MM.1S (cell line): ENCODE data around the gene TSEN2.
A peak's percentile ranks its signal among the peaks of the same experiment; 100 is the strongest.

Experiments
- DNase-seq: peaks from one replicate; pipeline ENCODE4 v3.0.0-alpha.2; 2015
- H2AFZ ChIP-seq: fragments of 300-600 bp; sonication (generic); 2 replicates; pipeline ENCODE4 v1.6.0; 2016; ENCODE audit warnings: antibody characterized with exemption, low read length
- H3F3A ChIP-seq: fragments of 300-600 bp; sonication (generic); 2 replicates; pipeline ENCODE4 v1.6.1; 2016; ENCODE audit warnings: mild to moderate bottlenecking, antibody characterized with exemption, low read length, moderate library complexity, mixed read lengths; ENCODE audit not compliant: insufficient read depth
- H3K27ac ChIP-seq: fragments of 300-600 bp; sonication (generic); 2 replicates; pipeline ENCODE4 v1.5.1; 2016; ENCODE audit warnings: mild to moderate bottlenecking, low read length
- H3K27me3 ChIP-seq: fragments of 300-600 bp; sonication (generic); replicated peaks from 2 replicates; pipeline ENCODE4 v1.6.0; 2016; ENCODE audit warnings: low read length; ENCODE audit not compliant: insufficient read depth
- H3K36me3 ChIP-seq: fragments of 300-600 bp; sonication (generic); replicated peaks from 2 replicates; pipeline ENCODE4 v1.6.1; 2016; ENCODE audit warnings: mild to moderate bottlenecking, low read length, mixed read lengths; ENCODE audit not compliant: insufficient read depth
- H3K4me1 ChIP-seq: fragments of 300-600 bp; sonication (generic); 2 replicates; pipeline ENCODE4 v1.6.1; 2016; ENCODE audit warnings: low read length, mixed read lengths
- H3K4me2 ChIP-seq: fragments of 300-600 bp; sonication (generic); 2 replicates; pipeline ENCODE4 v1.6.0; 2016; ENCODE audit warnings: low read depth, low read length
- H3K4me3 ChIP-seq: fragments of 300-600 bp; sonication (generic); 2 replicates; pipeline ENCODE4 v1.5.1; 2016; ENCODE audit warnings: low read length, mixed read lengths
- H3K79me2 ChIP-seq: fragments of 300-600 bp; sonication (generic); 2 replicates; pipeline ENCODE4 v1.6.1; 2016; ENCODE audit warnings: mixed run types, low read length, mixed read lengths
- H3K9ac ChIP-seq: fragments of 300-600 bp; sonication (generic); 2 replicates; pipeline ENCODE4 v1.6.1; 2016; ENCODE audit warnings: low read length, mixed read lengths
- H3K9me2 ChIP-seq: fragments of 300-600 bp; sonication (generic); replicated peaks from 2 replicates; pipeline ENCODE4 v1.6.1; 2016; ENCODE audit warnings: mild to moderate bottlenecking, low read length, mixed read lengths; ENCODE audit not compliant: insufficient read depth
- H3K9me3 ChIP-seq: fragments of 300-600 bp; sonication (generic); replicated peaks from 2 replicates; pipeline ENCODE4 v1.6.1; 2016; ENCODE audit warnings: mild to moderate bottlenecking, low read length, mixed read lengths; ENCODE audit not compliant: insufficient read depth
- H4K20me1 ChIP-seq: fragments of 300-600 bp; sonication (generic); 2 replicates; pipeline ENCODE4 v1.6.1; 2016; ENCODE audit warnings: mild to moderate bottlenecking, low read length, moderate library complexity, mixed read lengths; ENCODE audit not compliant: insufficient read depth
- EZH2 ChIP-seq: fragments of 300-600 bp; sonication (generic); optimal IDR thresholded peaks from 2 replicates; pipeline ENCODE3; 2017; ENCODE audit warnings: low read depth, mild to moderate bottlenecking, antibody characterized with exemption, low read length, mixed read lengths
- EZH2phosphoT487 ChIP-seq: fragments of 300-600 bp; sonication (generic); IDR thresholded peaks from 2 replicates; pipeline ENCODE4 v1.6.1; 2018; ENCODE audit warnings: antibody characterized with exemption, low read length
- TF ChIP-seq, protein P1 (sequence below): fragments of 300-600 bp; sonication (generic); IDR thresholded peaks from 2 replicates; pipeline ENCODE4 v1.5.1; 2016; ENCODE audit warnings: antibody characterized with exemption, low read length, mixed read lengths

TSEN2 gene

GRCh38 chr3:12479919-12480427, 4.3 kb upstream of the TSEN2 start:
- H3F3A ChIP-seq, result peaks cover 16% of the 10 kb centered on the region
- H3K4me1 ChIP-seq, result peaks cover 6% of the 10 kb centered on the region
- H3K27ac ChIP-seq, result no peak overlapping the region
- no peak for TF ChIP-seq EZH2
- TF ChIP-seq, protein P1, sequence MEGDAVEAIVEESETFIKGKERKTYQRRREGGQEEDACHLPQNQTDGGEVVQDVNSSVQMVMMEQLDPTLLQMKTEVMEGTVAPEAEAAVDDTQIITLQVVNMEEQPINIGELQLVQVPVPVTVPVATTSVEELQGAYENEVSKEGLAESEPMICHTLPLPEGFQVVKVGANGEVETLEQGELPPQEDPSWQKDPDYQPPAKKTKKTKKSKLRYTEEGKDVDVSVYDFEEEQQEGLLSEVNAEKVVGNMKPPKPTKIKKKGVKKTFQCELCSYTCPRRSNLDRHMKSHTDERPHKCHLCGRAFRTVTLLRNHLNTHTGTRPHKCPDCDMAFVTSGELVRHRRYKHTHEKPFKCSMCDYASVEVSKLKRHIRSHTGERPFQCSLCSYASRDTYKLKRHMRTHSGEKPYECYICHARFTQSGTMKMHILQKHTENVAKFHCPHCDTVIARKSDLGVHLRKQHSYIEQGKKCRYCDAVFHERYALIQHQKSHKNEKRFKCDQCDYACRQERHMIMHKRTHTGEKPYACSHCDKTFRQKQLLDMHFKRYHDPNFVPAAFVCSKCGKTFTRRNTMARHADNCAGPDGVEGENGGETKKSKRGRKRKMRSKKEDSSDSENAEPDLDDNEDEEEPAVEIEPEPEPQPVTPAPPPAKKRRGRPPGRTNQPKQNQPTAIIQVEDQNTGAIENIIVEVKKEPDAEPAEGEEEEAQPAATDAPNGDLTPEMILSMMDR, result peak; percentile 78
- H3K9ac ChIP-seq, result no peak overlapping the region
- H3K36me3 ChIP-seq, result no peaks in the 10 kb centered on the region
- DNase-seq, result peak; percentile 56
- no peaks in the 10 kb centered on the region for H4K20me1 ChIP-seq
- H3K4me3 ChIP-seq, result no peak overlapping the region
- H3K4me2 ChIP-seq, result peak overlapping the region; percentile 15; the same call in 1 of the 2 replicates
- H2AFZ ChIP-seq, result peak overlapping the region; percentile 41
- no peaks in the 10 kb centered on the region for H3K9me3 ChIP-seq
- H3K79me2 ChIP-seq, result peaks cover 5% of the 10 kb centered on the region
- no peaks in the 10 kb centered on the region for H3K27me3 ChIP-seq
- no peaks in the 10 kb centered on the region for H3K9me2 ChIP-seq

DNA sequence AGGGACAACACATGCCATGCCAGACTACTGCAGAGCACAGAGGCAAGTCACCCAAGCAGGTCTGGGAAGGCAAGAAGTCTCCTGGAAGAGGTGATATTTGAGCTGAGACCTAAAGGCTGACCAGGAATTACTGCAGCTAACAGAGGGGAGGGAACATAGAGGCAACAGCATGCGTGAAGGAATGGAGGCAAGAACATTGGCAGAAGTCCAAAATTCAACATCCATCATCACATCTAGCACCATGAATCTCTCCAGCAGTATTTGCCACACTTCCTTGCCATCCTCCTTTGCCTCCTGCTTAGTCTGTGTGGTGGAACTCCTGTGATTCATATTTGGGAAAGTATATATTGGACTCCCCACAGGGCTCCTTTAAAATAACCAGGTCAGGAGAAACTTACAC, 870 bp upstream of the TSEN2 start:
- H3K4me2 ChIP-seq, result peak overlapping the region; percentile 86
- peak overlapping the region; percentile 68 for H3K4me3 ChIP-seq
- no peaks in the 10 kb centered on the region for H3K27me3 ChIP-seq
- peaks cover 10% of the 10 kb centered on the region for H3K4me1 ChIP-seq
- no peak for DNase-seq
- peak overlapping the region; percentile 75; the same call in 1 of the 2 replicates for H3K27ac ChIP-seq
- H3K9ac ChIP-seq, result peak overlapping the region; percentile 55
- no peaks in the 10 kb centered on the region for H3K9me2 ChIP-seq
- H3K36me3 ChIP-seq, result no peaks in the 10 kb centered on the region
- TF ChIP-seq EZH2phosphoT487, result no peak
- TF ChIP-seq, protein P1, result no peak
- no peak for TF ChIP-seq EZH2
- no peaks in the 10 kb centered on the region for H4K20me1 ChIP-seq
- H3F3A ChIP-seq, result peaks cover 16% of the 10 kb centered on the region
- no peaks in the 10 kb centered on the region for H3K9me3 ChIP-seq
- H2AFZ ChIP-seq, result peak overlapping the region; percentile 89
- peaks cover 30% of the 10 kb centered on the region for H3K79me2 ChIP-seq

DNA sequence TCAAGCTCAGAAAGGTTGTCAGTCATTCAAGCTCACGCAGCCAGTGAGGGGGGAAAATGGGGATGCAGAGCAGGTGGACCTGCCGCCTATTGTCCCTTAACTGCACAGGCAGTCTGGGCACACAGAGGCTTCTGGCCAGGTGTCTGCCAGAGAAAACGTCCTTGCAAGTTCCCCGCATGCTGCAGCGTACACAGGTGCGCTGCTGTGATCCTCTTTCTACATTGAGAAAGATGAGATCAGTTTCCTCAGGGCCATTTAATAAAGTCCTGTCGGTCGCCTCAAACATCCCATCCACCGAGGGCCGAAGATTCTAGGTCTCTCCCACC, 445 bp upstream of the TSEN2 start:
- Histone ChIP-seq H3K4me3 (peak overlapping the region; percentile 68), H3K9me3 (no peaks in the 10 kb centered on the region), H3K36me3 (no peaks in the 10 kb centered on the region), H3K4me2 (peak overlapping the region; percentile 86), H3K9ac (peak overlapping the region; percentile 55), H3K79me2 (peaks cover 30% of the 10 kb centered on the region), H3K27ac (peak overlapping the region; percentile 75; the same call in 1 of the 2 replicates), H3K9me2 (no peaks in the 10 kb centered on the region), H3K27me3 (no peaks in the 10 kb centered on the region), H3K4me1 (peaks cover 10% of the 10 kb centered on the region), H2AFZ (peak overlapping the region; percentile 89), H4K20me1 (no peaks in the 10 kb centered on the region), H3F3A (peaks cover 16% of the 10 kb centered on the region)
- TF ChIP-seq EZH2phosphoT487 (no peak), EZH2 (no peak)
- TF ChIP-seq, protein P1, result no peak; the same call in 1 of the 2 replicates
- DNase-seq, result no peak
